Lower lobe of right lung (tissue), 2 donors: Measurements from ENCODE around the gene ELMO3. TPM values are rescaled to one million over a fixed set of nuclear protein-coding genes. Genes with fewer than 3 reads are reported as not detected.

Experiments
- ATAC-seq, 2 donors: fragments of 200-7000 bp; cut with Tn5 transposase; one replicate each; pipeline ENCODE4 v1.9.1; 2020 to 2022; ENCODE audit warnings: mild to moderate bottlenecking in 2 of 2, moderate library complexity in 2 of 2
- DNase-seq: peaks from one replicate; pipeline ENCODE4 v3.0.0-alpha.2; 2020
- H3K27ac ChIP-seq: fragments of 200-600 bp; one replicate; pipeline ENCODE4 v1.8.0; 2022
- H3K27me3 ChIP-seq: fragments of 200-600 bp; one replicate; pipeline ENCODE4 v1.8.0; 2022; ENCODE audit warnings: low read depth
- H3K36me3 ChIP-seq: fragments of 200-600 bp; one replicate; pipeline ENCODE4 v1.8.0; 2022; ENCODE audit warnings: mild to moderate bottlenecking
- H3K4me1 ChIP-seq: fragments of 200-600 bp; one replicate; pipeline ENCODE4 v1.8.0; 2022
- H3K4me3 ChIP-seq: fragments of 200-600 bp; one replicate; pipeline ENCODE4 v1.8.0; 2022; ENCODE audit warnings: mild to moderate bottlenecking
- H3K9me3 ChIP-seq: fragments of 200-600 bp; one replicate; pipeline ENCODE4 v1.8.0; 2022
- CTCF ChIP-seq: fragments of 200-600 bp; IDR thresholded peaks from one replicate; pipeline ENCODE4 v1.8.0; 2022; ENCODE audit warnings: antibody characterized with exemption, mild to moderate bottlenecking
- intact Hi-C: fragments of 100-400 bp; cut with DNase I; formaldehyde crosslinking; loops from one replicate; pipeline ENCODE4 v1.11.0; 2022
- total RNA-seq: library from RNA; stranded (reverse); fragmentation: NEBNext Ultra II Directional; extraction: Animal tissue kit (Norgen Biotek cat#: 25700); gene quantifications from one replicate; pipeline ENCODE4 v1.2.1, GENCODE V29; 2021
- donor health status: DM: no; HTN: yes; CAD: no; lungs with severe emphysema.

Gene ELMO3
- total RNA-seq, 1 donor from 2014 or later: 14.9 TPM

GRCh38 chr16:67169642-67170167 lies 29.2 kb upstream of the ELMO3 start:
- no peak for DNase-seq
- no peak for ATAC-seq
- peaks cover 64% of the 10 kb centered on the region for H3K4me1 ChIP-seq
- intact Hi-C loops: no loop called here
- peak overlapping the region; percentile 91 for H3K27ac ChIP-seq
- H3K4me3 ChIP-seq: peak overlapping the region; percentile 62
- H3K36me3 ChIP-seq: peaks cover 7% of the 10 kb centered on the region
- H3K27me3 ChIP-seq: peaks cover 18% of the 10 kb centered on the region
- TF ChIP-seq CTCF: peak; percentile 63
- no peaks in the 10 kb centered on the region for H3K9me3 ChIP-seq

GRCh38 chr16:67170168-67170948 lies 28.6 kb upstream of the ELMO3 start, which contains the start of gene NOL3:
NOL3 (plus strand) TSS chr16:67170538.
- Histone ChIP-seq H3K27ac (peak within 1 kb of the TSS; percentile 91), H3K27me3 (peaks cover 12% of the 10 kb centered on the region), H3K4me3 (peak within 1 kb of the TSS; percentile 62), H3K36me3 (peaks cover 13% of the 10 kb centered on the region), H3K9me3 (no peaks in the 10 kb centered on the region), H3K4me1 (peaks cover 65% of the 10 kb centered on the region)
- DNase-seq (peak; percentile 88), ATAC-seq (peak; percentile 79 to 81)
- intact Hi-C loops: no loop called here
- no peak for TF ChIP-seq CTCF

- H3K4me1 ChIP-seq: peaks cover 60% of the 10 kb centered on the region
- ATAC-seq: peak; percentile 3 to 5
Observed at GRCh38 chr16:67170949-67171649, 27.8 kb upstream of the ELMO3 start.

GRCh38 chr16:67173323-67173722 lies 25.6 kb upstream of the ELMO3 start:
- no peak for TF ChIP-seq CTCF
- no peak for DNase-seq
- Histone ChIP-seq H3K4me1 (peaks cover 82% of the 10 kb centered on the region), H3K36me3 (peaks cover 7% of the 10 kb centered on the region), H3K4me3 (peak overlapping the region; percentile 59), H3K27ac (peak overlapping the region; percentile 87), H3K27me3 (no peaks in the 10 kb centered on the region), H3K9me3 (no peaks in the 10 kb centered on the region)
- ATAC-seq: no peak
- intact Hi-C loops: no loop called here

More at GRCh38 chr16:67170949-67171649, 27.8 kb upstream of the ELMO3 start:
- Histone ChIP-seq H3K36me3 (peaks cover 14% of the 10 kb centered on the region), H3K27ac (peak overlapping the region; percentile 91), H3K4me3 (peak overlapping the region; percentile 62), H3K9me3 (no peaks in the 10 kb centered on the region), H3K27me3 (peaks cover 4% of the 10 kb centered on the region)
- intact Hi-C loops: no loop called here
- no peak for DNase-seq
- TF ChIP-seq CTCF: no peak

GRCh38 chr16:67173808-67174705 lies 24.9 kb upstream of the ELMO3 start:
- Histone ChIP-seq H3K27ac (peak overlapping the region; percentile 87), H3K4me3 (peak overlapping the region; percentile 59), H3K27me3 (no peaks in the 10 kb centered on the region), H3K36me3 (peaks cover 7% of the 10 kb centered on the region), H3K9me3 (no peaks in the 10 kb centered on the region), H3K4me1 (peaks cover 86% of the 10 kb centered on the region)
- ATAC-seq: peak; percentile 79 to 83
- peak; percentile 93 for DNase-seq
- intact Hi-C loops: no loop called here
- TF ChIP-seq CTCF: peak; percentile 44
